ENCODE measurements around the gene MFRP.

DNA sequence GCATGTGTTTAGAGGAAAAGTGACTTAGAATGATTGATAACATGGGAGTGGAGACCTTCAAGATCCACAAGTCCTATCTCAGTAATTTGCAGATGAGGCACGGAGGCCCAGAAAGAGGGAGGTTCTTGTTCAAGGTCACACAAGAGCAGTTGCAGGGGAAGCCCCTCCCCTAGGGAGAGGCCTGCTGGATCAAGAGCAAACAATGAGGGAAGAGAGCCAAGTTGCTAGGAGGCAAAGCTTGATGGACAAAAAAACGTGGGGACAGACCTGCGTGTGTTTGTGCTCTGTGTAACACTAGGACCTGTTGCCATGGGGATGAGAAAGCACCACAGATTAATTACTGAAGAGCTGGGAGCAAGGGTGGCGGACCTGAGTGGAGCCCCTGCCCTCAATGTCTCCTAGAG is 6.4 kb upstream of the MFRP start:
- TF ChIP-seq, protein P1, sequence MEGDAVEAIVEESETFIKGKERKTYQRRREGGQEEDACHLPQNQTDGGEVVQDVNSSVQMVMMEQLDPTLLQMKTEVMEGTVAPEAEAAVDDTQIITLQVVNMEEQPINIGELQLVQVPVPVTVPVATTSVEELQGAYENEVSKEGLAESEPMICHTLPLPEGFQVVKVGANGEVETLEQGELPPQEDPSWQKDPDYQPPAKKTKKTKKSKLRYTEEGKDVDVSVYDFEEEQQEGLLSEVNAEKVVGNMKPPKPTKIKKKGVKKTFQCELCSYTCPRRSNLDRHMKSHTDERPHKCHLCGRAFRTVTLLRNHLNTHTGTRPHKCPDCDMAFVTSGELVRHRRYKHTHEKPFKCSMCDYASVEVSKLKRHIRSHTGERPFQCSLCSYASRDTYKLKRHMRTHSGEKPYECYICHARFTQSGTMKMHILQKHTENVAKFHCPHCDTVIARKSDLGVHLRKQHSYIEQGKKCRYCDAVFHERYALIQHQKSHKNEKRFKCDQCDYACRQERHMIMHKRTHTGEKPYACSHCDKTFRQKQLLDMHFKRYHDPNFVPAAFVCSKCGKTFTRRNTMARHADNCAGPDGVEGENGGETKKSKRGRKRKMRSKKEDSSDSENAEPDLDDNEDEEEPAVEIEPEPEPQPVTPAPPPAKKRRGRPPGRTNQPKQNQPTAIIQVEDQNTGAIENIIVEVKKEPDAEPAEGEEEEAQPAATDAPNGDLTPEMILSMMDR (conservative IDR thresholded peaks at IDR 0.05 in 1 of 2, IDR thresholded peaks at IDR 0.05 in 1 of 2; ENCODE audit: low read depth in 1 of 2, low read length in 2 of 2), result no peak
- no peak for TF ChIP-seq EZH2 (IDR thresholded peaks at IDR 0.05; ENCODE audit: low read length, missing control alignments)
